Testis (tissue), 3 donors: Measurements from ENCODE around the gene HRAS. TPM values are rescaled to one million over a fixed set of nuclear protein-coding genes. Genes with fewer than 3 reads are reported as not detected.

Experiments used
- DNase-seq: peaks from one replicate; pipeline ENCODE4 v3.0.0-alpha.2; 2019
- H3K27ac ChIP-seq, 2 donors: fragments of 200-600 bp; sonication (generic); one replicate each; pipeline ENCODE4 v1.5.1; 2019
- H3K27me3 ChIP-seq: fragments of 200-600 bp; sonication (generic); one replicate; pipeline ENCODE4 v1.5.1; 2019
- H3K36me3 ChIP-seq: fragments of 200-600 bp; sonication (generic); one replicate; pipeline ENCODE4 v1.5.1; 2017; ENCODE audit warnings: low read depth; ENCODE audit errors: missing control alignments
- H3K4me1 ChIP-seq: fragments of 200-600 bp; sonication (generic); one replicate; pipeline ENCODE4 v1.5.1; 2019
- H3K4me3 ChIP-seq, 2 donors: fragments of 200-600 bp; sonication (generic); one replicate each; pipeline ENCODE4 v1.5.1; 2017 to 2019
- H3K9me3 ChIP-seq: fragments of 200-600 bp; sonication (generic); one replicate; pipeline ENCODE4 v1.5.1; 2017
- CTCF ChIP-seq, 3 experiments: fragments of 450-650 bp in 2 of 3; fragments of 200-600 bp in 1 of 3; sonication (generic) in 1 of 3; IDR thresholded peaks; one replicate each; pipeline ENCODE4 v1.5.1; 2016 to 2019; ENCODE audit warnings: antibody characterized with exemption in 3 of 3, mild to moderate bottlenecking in 2 of 3, moderate library complexity in 1 of 3
- POLR2A ChIP-seq: fragments of 450-650 bp; IDR thresholded peaks from one replicate; pipeline ENCODE4 v1.6.1; 2017; ENCODE audit warnings: antibody characterized with exemption, mild to moderate bottlenecking, moderate library complexity
- WGBS, 2 donors: methylation state at CpG; one replicate each; pipeline ENCODE4 v1.1.5; 2018; 5-methylcytosine and 5-hydroxymethylcytosine counted together
- intact Hi-C: fragments of 100-400 bp; cut with DNase I; formaldehyde crosslinking; loops from one replicate; pipeline ENCODE4 v1.15.1; 2023; ENCODE audit warnings: low total_unique reads
- polyA plus RNA-seq: library from polyadenylated mRNA; stranded (reverse); fragments of 350-450 nt; fragmentation: Illumina TruSeq; extraction: RNeasy Lipid Tissue Mini Kit (QIAGEN cat#74804); gene quantifications from one replicate; pipeline ENCODE4 v1.2.3, GENCODE V29; 2014; ENCODE audit warnings: low read depth, low replicate concordance; ENCODE audit not compliant: insufficient read depth
- total RNA-seq, 2 donors: library from RNA; depleted of rRNA; stranded (reverse); fragments of >200 nt; gene quantifications; one replicate each; pipeline ENCODE4 v1.2.3, GENCODE V29; 2016

The HRAS gene
- total and polyA plus RNA-seq, 3 donors from 2014 or later = 31.4 to 49.7 (median 35.1) TPM

- no peaks in the 10 kb centered on the region for H3K27me3 ChIP-seq
- no peaks in the 10 kb centered on the region for H3K36me3 ChIP-seq
- no peak for TF ChIP-seq CTCF (IDR thresholded peaks at IDR 0.05)
- intact Hi-C loops = no loop called here
- no peaks in the 10 kb centered on the region for H3K9me3 ChIP-seq
- H3K27ac ChIP-seq = peak overlapping the region; percentile 44 to 64
- DNase-seq = peak; percentile 46
- 5 to 7% methylated on average over 3 to 66 of the region's 66 CpGs for WGBS, 2 donors
- H3K4me1 ChIP-seq = peaks cover 27% of the 10 kb centered on the region
- H3K4me3 ChIP-seq = peak overlapping the region; percentile 60 to 78
Observed at GRCh38 chr11:534396-535209, 773 bp downstream of the HRAS start.

GRCh38 chr11:533586-534395 is 1.6 kb downstream of the HRAS start:
- TF ChIP-seq CTCF (IDR thresholded peaks at IDR 0.05) = no peak
- TF ChIP-seq POLR2A = no peak
- intact Hi-C loops = no loop called here
- WGBS, 2 donors = 74 to 87% methylated on average over 3 to 37 of the region's 37 CpGs
- Histone ChIP-seq H3K27me3 (no peaks in the 10 kb centered on the region), H3K36me3 (no peaks in the 10 kb centered on the region), H3K4me1 (peaks cover 27% of the 10 kb centered on the region), H3K27ac (no peak overlapping the region), H3K4me3 (peak overlapping the region in 1 of 2 donors; percentile 78), H3K9me3 (no peaks in the 10 kb centered on the region)
- DNase-seq = no peak

DNA sequence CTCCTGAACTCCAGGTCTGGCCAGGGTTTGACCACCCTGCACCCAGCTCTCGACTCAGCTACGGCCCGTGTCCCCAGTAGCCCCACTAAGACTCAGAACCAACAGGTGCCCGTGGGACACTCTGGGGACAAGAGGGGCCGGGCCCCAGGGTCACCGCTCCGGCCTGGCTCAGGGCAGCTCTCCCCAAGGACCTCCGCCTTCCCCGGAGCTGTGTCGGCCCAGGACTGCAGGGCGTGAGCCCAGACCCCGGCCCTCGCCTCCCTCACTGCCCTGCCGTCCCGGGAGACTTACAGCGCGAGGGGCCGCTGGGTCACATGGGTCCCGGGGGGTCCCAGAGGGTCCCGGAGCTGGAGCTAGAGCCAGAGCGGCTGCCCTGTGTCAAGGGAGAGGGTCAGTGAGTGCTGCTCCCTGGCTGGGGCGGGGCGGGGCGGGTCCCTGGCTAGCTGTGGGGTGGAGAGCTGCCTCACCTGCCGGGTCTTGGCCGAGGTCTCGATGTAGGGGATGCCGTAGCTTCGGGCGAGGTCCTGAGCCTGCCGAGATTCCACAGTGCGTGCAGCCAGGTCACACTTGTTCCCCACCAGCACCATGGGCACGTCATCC is 2.3 kb downstream of the HRAS start:
- Histone ChIP-seq H3K27ac (no peak overlapping the region), H3K4me1 (peaks cover 27% of the 10 kb centered on the region), H3K36me3 (no peaks in the 10 kb centered on the region), H3K27me3 (no peaks in the 10 kb centered on the region), H3K4me3 (no peak overlapping the region), H3K9me3 (no peaks in the 10 kb centered on the region)
- no peak for TF ChIP-seq CTCF (IDR thresholded peaks at IDR 0.05)
- no peak for TF ChIP-seq POLR2A
- intact Hi-C loops = no loop called here
- 90 to 100% methylated on average over 6 to 33 of the region's 33 CpGs for WGBS, 2 donors
- DNase-seq = no peak

DNA sequence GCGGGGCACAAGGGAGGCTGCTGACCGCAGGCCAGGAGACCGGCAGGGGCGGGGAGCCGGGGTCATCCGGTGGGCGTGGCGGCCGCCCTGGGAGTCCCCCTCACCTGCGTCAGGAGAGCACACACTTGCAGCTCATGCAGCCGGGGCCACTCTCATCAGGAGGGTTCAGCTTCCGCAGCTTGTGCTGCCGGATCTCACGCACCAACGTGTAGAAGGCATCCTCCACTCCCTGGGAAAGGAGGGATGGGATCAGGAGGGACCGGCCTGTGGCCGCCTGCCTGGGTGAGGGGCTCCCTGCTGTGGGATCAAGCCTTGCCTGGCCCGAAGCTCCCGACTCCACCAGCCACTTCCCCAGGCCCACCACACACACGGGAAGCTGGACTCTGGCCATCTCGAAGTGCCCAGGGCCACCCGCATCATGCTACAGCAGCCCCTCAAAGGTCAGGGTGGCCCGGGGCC is 2.8 kb downstream of the HRAS start:
- DNase-seq = no peak
- TF ChIP-seq POLR2A (no peak), CTCF (IDR thresholded peaks at IDR 0.05) (no peak)
- no peaks in the 10 kb centered on the region for H3K9me3 ChIP-seq
- H3K4me3 ChIP-seq = no peak overlapping the region
- WGBS, 2 donors = 88 to 94% methylated on average over 18 to 23 of the region's 23 CpGs
- no peak overlapping the region for H3K27ac ChIP-seq
- H3K4me1 ChIP-seq = peaks cover 23% of the 10 kb centered on the region
- intact Hi-C loops = no loop called here
- H3K27me3 ChIP-seq = no peaks in the 10 kb centered on the region
- no peaks in the 10 kb centered on the region for H3K36me3 ChIP-seq
